Measurements from ENCODE around the gene FADS3. TPM values are rescaled to one million over a fixed set of nuclear protein-coding genes. Genes with fewer than 3 reads are reported as not detected.

Gene FADS3
- total and polyA plus RNA-seq, 2 donors (not counting 1 experiment from before 2014, with no cell fraction given), result 79.9 to 224 TPM

GRCh38 chr11:61866231-61866957 is 25.0 kb downstream of the FADS3 start:
- Histone ChIP-seq H3K27ac (ENCODE audit: insufficient read depth, low read length) (no peak overlapping the region), H2AFZ (ENCODE audit: low read length) (no peak overlapping the region), H3K9ac (ENCODE audit: insufficient read depth, low read length) (no peak overlapping the region), H3K9me3 (ENCODE audit: control insufficient read depth, insufficient read depth, low read depth, low read length) (no peaks in the 10 kb centered on the region), H3K36me3 (ENCODE audit: control insufficient read depth, insufficient read depth, low read length) (peaks cover 29% of the 10 kb centered on the region), H3K27me3 (ENCODE audit: control insufficient read depth, insufficient read depth, low read length) (no peaks in the 10 kb centered on the region), H3K4me3 (replicated peaks in 1 of 4; ENCODE audit: control extremely low read depth in 1 of 4, insufficient read depth in 1 of 4, low read depth in 3 of 4, low read length in 4 of 4) (no peak overlapping the region), H3K79me2 (ENCODE audit: control insufficient read depth, insufficient read depth, low read length) (no peaks in the 10 kb centered on the region), H4K20me1 (ENCODE audit: control insufficient read depth, extremely low read depth, insufficient read depth, low read length) (no peaks in the 10 kb centered on the region), H3K4me1 (ENCODE audit: control insufficient read depth, extremely low read depth, insufficient read depth, low read length) (peaks cover 1% of the 10 kb centered on the region), H3K4me2 (ENCODE audit: extremely low read depth, insufficient read depth, low read length) (no peak overlapping the region)
- no peak for TF ChIP-seq EZH2 (IDR thresholded peaks at IDR 0.05; ENCODE audit: low read length, missing control alignments)
- DNase-seq (ENCODE audit: low read depth in 2 of 2), result no peak

GRCh38 chr11:61864814-61865775 is 26.2 kb downstream of the FADS3 start:
- Histone ChIP-seq H3K9me3 (ENCODE audit: control insufficient read depth, insufficient read depth, low read depth, low read length) (no peaks in the 10 kb centered on the region), H4K20me1 (ENCODE audit: control insufficient read depth, extremely low read depth, insufficient read depth, low read length) (no peaks in the 10 kb centered on the region), H3K9ac (ENCODE audit: insufficient read depth, low read length) (no peak overlapping the region), H3K36me3 (ENCODE audit: control insufficient read depth, insufficient read depth, low read length) (peaks cover 33% of the 10 kb centered on the region), H3K27ac (ENCODE audit: insufficient read depth, low read length) (no peak overlapping the region), H3K27me3 (ENCODE audit: control insufficient read depth, insufficient read depth, low read length) (no peaks in the 10 kb centered on the region), H3K79me2 (ENCODE audit: control insufficient read depth, insufficient read depth, low read length) (no peaks in the 10 kb centered on the region), H3K4me3 (replicated peaks in 1 of 4; ENCODE audit: control extremely low read depth in 1 of 4, insufficient read depth in 1 of 4, low read depth in 3 of 4, low read length in 4 of 4) (no peak overlapping the region), H3K4me1 (ENCODE audit: control insufficient read depth, extremely low read depth, insufficient read depth, low read length) (no peaks in the 10 kb centered on the region), H3K4me2 (ENCODE audit: extremely low read depth, insufficient read depth, low read length) (no peak overlapping the region), H2AFZ (ENCODE audit: low read length) (no peak overlapping the region)
- no peak for TF ChIP-seq EZH2 (IDR thresholded peaks at IDR 0.05; ENCODE audit: low read length, missing control alignments)
- no peak for TF ChIP-seq CTCF (conservative IDR thresholded peaks at IDR 0.05 in 1 of 2, IDR thresholded peaks at IDR 0.05 in 1 of 2; ENCODE audit: low read depth in 1 of 2, low read length in 2 of 2)
- no peak for DNase-seq (ENCODE audit: low read depth in 2 of 2)

- no peaks in the 10 kb centered on the region for H4K20me1 ChIP-seq (ENCODE audit: control insufficient read depth, extremely low read depth, insufficient read depth, low read length)
- H3K9ac ChIP-seq (ENCODE audit: insufficient read depth, low read length), result no peak overlapping the region
- no peaks in the 10 kb centered on the region for H3K79me2 ChIP-seq (ENCODE audit: control insufficient read depth, insufficient read depth, low read length)
- H3K27me3 ChIP-seq (ENCODE audit: control insufficient read depth, insufficient read depth, low read length), result no peaks in the 10 kb centered on the region
- no peaks in the 10 kb centered on the region for H3K4me1 ChIP-seq (ENCODE audit: control insufficient read depth, extremely low read depth, insufficient read depth, low read length)
- no peak overlapping the region for H3K27ac ChIP-seq (ENCODE audit: insufficient read depth, low read length)
- DNase-seq (ENCODE audit: low read depth in 2 of 2), result no peak
- no peak overlapping the region for H2AFZ ChIP-seq (ENCODE audit: low read length)
- TF ChIP-seq CTCF (conservative IDR thresholded peaks at IDR 0.05 in 1 of 2, IDR thresholded peaks at IDR 0.05 in 1 of 2; ENCODE audit: low read depth in 1 of 2, low read length in 2 of 2), result no peak
- peaks cover 38% of the 10 kb centered on the region for H3K36me3 ChIP-seq (ENCODE audit: control insufficient read depth, insufficient read depth, low read length)
- H3K4me3 ChIP-seq (replicated peaks in 1 of 4; ENCODE audit: control extremely low read depth in 1 of 4, insufficient read depth in 1 of 4, low read depth in 3 of 4, low read length in 4 of 4), result no peak overlapping the region
- no peaks in the 10 kb centered on the region for H3K9me3 ChIP-seq (ENCODE audit: control insufficient read depth, insufficient read depth, low read depth, low read length)
- H3K4me2 ChIP-seq (ENCODE audit: extremely low read depth, insufficient read depth, low read length), result no peak overlapping the region
Observed at GRCh38 chr11:61863548-61864081, 27.7 kb downstream of the FADS3 start.

Data from fibroblast of lung (primary cell).